HG03565 (cell line): ENCODE measurements around the gene HACD2.
A peak's percentile ranks its signal among the peaks of the same experiment; 100 is the strongest.
"Not testable (repeated sequence)": the region's sequence is repeated elsewhere in the genome, so short reads cannot be mapped to it uniquely, and the experiment has no call there.

Experiments
- ATAC-seq: cut with Tn5 transposase; IDR thresholded peaks from one replicate; pipeline ENCODE4 v1.9.1; 2021; ENCODE audit warnings: mild to moderate bottlenecking, moderate library complexity; ENCODE audit not compliant: unreplicated experiment

Gene HACD2

GRCh38 chr3:123487063-123487462 lies 97.8 kb downstream of the HACD2 start:
- ATAC-seq: not testable (repeated sequence)

GRCh38 chr3:123486460-123486859 lies 98.4 kb downstream of the HACD2 start:
- ATAC-seq: no peak

- no peak for ATAC-seq
Observed at GRCh38 chr3:123485551-123485950, 99.3 kb downstream of the HACD2 start.

GRCh38 chr3:123483146-123483545 lies 101.7 kb downstream of the HACD2 start:
- no peak for ATAC-seq

- no peak for ATAC-seq
Observed at GRCh38 chr3:123481722-123482457, 103.0 kb downstream of the HACD2 start.

- ATAC-seq: no peak
Observed at GRCh38 chr3:123481071-123481470, 103.8 kb downstream of the HACD2 start.

GRCh38 chr3:123480428-123480827 lies 104.4 kb downstream of the HACD2 start:
- ATAC-seq: peak; percentile 41

- no peak for ATAC-seq
Observed at GRCh38 chr3:123479891-123480290, 105.0 kb downstream of the HACD2 start.

GRCh38 chr3:123478314-123478713 lies 106.5 kb downstream of the HACD2 start:
- ATAC-seq: no peak

- ATAC-seq: no peak
Observed at GRCh38 chr3:123476967-123477750, 107.7 kb downstream of the HACD2 start.

GRCh38 chr3:123475786-123476185 lies 109.1 kb downstream of the HACD2 start:
- ATAC-seq: no peak

GRCh38 chr3:123471106-123471505 lies 113.7 kb downstream of the HACD2 start:
- ATAC-seq: no peak

- no peak for ATAC-seq
Observed at GRCh38 chr3:123469323-123469995, 115.4 kb downstream of the HACD2 start.

- no peak for ATAC-seq
Observed at GRCh38 chr3:123467046-123467445, 117.8 kb downstream of the HACD2 start.

- no peak for ATAC-seq
Observed at GRCh38 chr3:123464211-123464610, 120.6 kb downstream of the HACD2 start.

- no peak for ATAC-seq
Observed at GRCh38 chr3:123459862-123460261, 125.0 kb downstream of the HACD2 start.

GRCh38 chr3:123458255-123458654 lies 126.6 kb downstream of the HACD2 start:
- ATAC-seq: no peak

GRCh38 chr3:123457841-123458240 lies 127.0 kb downstream of the HACD2 start:
- ATAC-seq: no peak

GRCh38 chr3:123453675-123454074 lies 131.2 kb downstream of the HACD2 start:
- ATAC-seq: no peak

- ATAC-seq: no peak
Observed at GRCh38 chr3:123451186-123451585, 133.7 kb downstream of the HACD2 start.

GRCh38 chr3:123449997-123450604 lies 134.8 kb downstream of the HACD2 start:
- no peak for ATAC-seq
